Measurements from ENCODE around the gene WDR35. TPM values are rescaled to one million over a fixed set of nuclear protein-coding genes. Genes with fewer than 3 reads are reported as not detected.
A peak's percentile ranks its signal among the peaks of the same experiment; 100 is the strongest.

WDR35 gene
- total and polyA plus RNA-seq, 7 donors = 0.46 to 15.5 (median 7.2) TPM

DNA sequence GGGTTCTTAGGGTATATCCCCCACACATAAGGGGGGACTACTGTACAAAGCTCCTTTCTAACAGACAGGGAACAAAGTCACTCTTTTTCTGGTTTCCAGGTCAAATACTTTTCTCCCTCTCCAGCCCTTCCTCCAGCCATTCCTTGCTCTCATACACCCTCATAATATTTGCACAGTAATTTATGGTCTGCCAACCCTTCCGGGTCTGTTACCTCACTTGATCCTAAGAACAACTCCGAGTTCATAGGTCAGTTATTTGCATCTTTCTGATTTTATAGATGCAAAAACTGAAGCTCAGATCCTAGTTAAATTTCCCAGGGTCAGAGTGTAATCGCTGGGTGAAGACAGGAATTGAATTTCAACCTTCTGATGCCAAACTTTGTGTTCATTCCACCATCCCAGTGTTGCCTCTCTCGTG, 37.4 kb upstream of the WDR35 start:
- Histone ChIP-seq H3K4me1 (peaks cover 0 to 19% (median 15%) of the 10 kb centered on the region in 4 donors), H3K27ac (peak overlapping the region; percentile 44 to 75 (median 65)), H3K36me3 (peaks cover 5 to 45% (median 23%) of the 10 kb centered on the region in 4 donors), H3K27me3 (no peaks in the 10 kb centered on the region), H3K9me3 (peaks cover 0 to 2% (median 0%) of the 10 kb centered on the region in 4 donors), H3K4me3 (no peak overlapping the region)
- intact Hi-C loops (cut with DNase I) = no loop called here
- DNase-seq = no peak
- WGBS, 2 donors = 17 to 63% methylated on average over 4 of the region's 4 CpGs
- TF ChIP-seq POLR2AphosphoS5 (IDR thresholded peaks at IDR 0.05) (peak in 1 of 4 donors; percentile 14), CTCF (IDR thresholded peaks at IDR 0.05) (no peak)

GRCh38 chr2:20025065-20025786, 35.3 kb upstream of the WDR35 start:
- 95 to 96% methylated on average over 3 of the region's 3 CpGs for WGBS, 2 donors

DNA sequence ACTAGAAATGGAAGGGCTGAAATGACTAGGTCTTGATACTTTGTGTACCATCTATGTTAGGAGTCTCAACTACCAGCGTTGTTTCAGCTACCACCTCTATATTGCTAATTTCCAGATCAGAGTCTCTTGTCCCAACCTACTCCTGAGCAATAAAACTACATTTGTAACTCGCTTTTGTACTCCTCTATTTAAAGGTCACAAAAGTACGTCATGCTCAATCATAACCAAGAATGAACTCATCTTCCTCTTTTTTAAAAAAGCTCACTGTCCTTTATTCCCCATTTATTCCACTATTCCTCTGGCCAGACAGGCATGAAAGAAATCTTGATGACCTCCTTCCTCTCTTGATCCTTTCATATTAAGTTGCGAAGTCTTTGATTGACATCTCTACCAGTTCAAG, 33.8 kb upstream of the WDR35 start:
- TF ChIP-seq CTCF (IDR thresholded peaks at IDR 0.05) (no peak), POLR2AphosphoS5 (IDR thresholded peaks at IDR 0.05) (no peak), POLR2A (IDR thresholded peaks at IDR 0.05) (no peak)
- peaks cover 0 to 9% (median 3%) of the 10 kb centered on the region in 4 donors for H3K36me3 ChIP-seq
- no peaks in the 10 kb centered on the region for H3K9me3 ChIP-seq
- peaks cover 0 to 18% (median 12%) of the 10 kb centered on the region in 4 donors for H3K4me1 ChIP-seq
- DNase-seq = no peak
- H3K4me3 ChIP-seq = no peak overlapping the region
- no peaks in the 10 kb centered on the region for H3K27me3 ChIP-seq
- H3K27ac ChIP-seq = no peak overlapping the region
- WGBS, 2 donors = 90 to 95% methylated on average over 4 of the region's 4 CpGs
- intact Hi-C loops (cut with DNase I) = no loop called here

More at GRCh38 chr2:20025065-20025786, 35.3 kb upstream of the WDR35 start:
- no peak for DNase-seq
- Histone ChIP-seq H3K27me3 (no peaks in the 10 kb centered on the region), H3K27ac (no peak overlapping the region), H3K4me3 (no peak overlapping the region), H3K4me1 (peaks cover 0 to 19% (median 15%) of the 10 kb centered on the region in 4 donors), H3K9me3 (peaks cover 0 to 1% (median 0%) of the 10 kb centered on the region in 4 donors), H3K36me3 (peaks cover 5 to 25% (median 8%) of the 10 kb centered on the region in 4 donors)
- intact Hi-C loops (cut with DNase I) = no loop called here
- TF ChIP-seq EP300 (IDR thresholded peaks at IDR 0.05) = no peak
- TF ChIP-seq POLR2AphosphoS5 (IDR thresholded peaks at IDR 0.05) = no peak
- no peak for TF ChIP-seq CTCF (IDR thresholded peaks at IDR 0.05)
- no peak for TF ChIP-seq POLR2A (IDR thresholded peaks at IDR 0.05)

DNA sequence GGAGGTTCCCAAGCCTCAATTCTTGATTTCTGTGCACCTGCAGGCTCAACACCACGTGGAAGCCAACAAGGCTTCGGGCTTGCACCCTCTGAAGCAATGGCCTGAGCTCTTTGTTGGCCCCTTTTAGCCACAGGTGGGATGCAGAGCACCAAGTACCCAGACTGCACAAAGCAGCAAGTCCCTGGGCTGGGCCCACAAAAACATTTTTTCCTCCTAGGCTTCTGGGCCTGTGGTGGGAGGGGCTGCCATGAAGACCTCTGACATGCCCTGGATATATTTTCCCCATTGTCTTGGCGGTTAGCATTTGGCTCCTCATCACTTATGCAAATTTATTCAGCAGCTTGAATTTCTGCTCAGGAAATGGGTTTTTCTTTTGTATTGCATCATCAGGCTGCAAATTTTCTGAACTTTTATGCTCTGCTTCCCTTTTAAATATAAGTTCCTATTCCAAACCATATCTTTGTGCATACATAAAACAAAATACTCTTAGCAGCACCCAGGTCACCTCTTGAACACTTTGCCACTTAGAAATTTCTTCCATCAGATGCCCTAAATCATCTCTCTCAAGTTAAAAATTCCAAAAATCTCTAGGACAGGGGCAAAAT, 31.6 kb upstream of the WDR35 start:
- 88 to 92% methylated on average over 3 of the region's 3 CpGs for WGBS, 2 donors
- Histone ChIP-seq H3K27me3 (no peaks in the 10 kb centered on the region), H3K4me3 (no peak overlapping the region), H3K27ac (no peak overlapping the region), H3K36me3 (no peaks in the 10 kb centered on the region), H3K9me3 (no peaks in the 10 kb centered on the region), H3K4me1 (no peaks in the 10 kb centered on the region)
- TF ChIP-seq POLR2AphosphoS5 (IDR thresholded peaks at IDR 0.05) (no peak), EP300 (IDR thresholded peaks at IDR 0.05) (no peak), CTCF (IDR thresholded peaks at IDR 0.05) (no peak), POLR2A (IDR thresholded peaks at IDR 0.05) (no peak)
- intact Hi-C loops (cut with DNase I) = no loop called here
- no peak for DNase-seq

Measured in sigmoid colon (tissue), 7 donors.